Measurements from ENCODE around the gene ADGRV1.
"Not testable (repeated sequence)": the region's sequence is repeated elsewhere in the genome, so short reads cannot be mapped to it uniquely, and the experiment has no call there.

ADGRV1 gene

GRCh38 chr5:91042936-91043255, 484.3 kb downstream of the ADGRV1 start:
- TF ChIP-seq CTCF (IDR thresholded peaks at IDR 0.05; ENCODE audit: low read length, missing control alignments): no peak
- H3K4me3 ChIP-seq (replicated peaks; ENCODE audit: low read depth, low read length): no peak overlapping the region
- no peak for DNase-seq (ENCODE audit: low read depth)

- no peak overlapping the region for H3K4me3 ChIP-seq (replicated peaks; ENCODE audit: low read depth, low read length)
- TF ChIP-seq CTCF (IDR thresholded peaks at IDR 0.05; ENCODE audit: low read length, missing control alignments): no peak
- DNase-seq (ENCODE audit: low read depth): no peak
Observed at GRCh38 chr5:91048073-91048472, 489.5 kb downstream of the ADGRV1 start.

- no peak overlapping the region for H3K4me3 ChIP-seq (replicated peaks; ENCODE audit: low read depth, low read length)
- DNase-seq (ENCODE audit: low read depth): no peak
- TF ChIP-seq CTCF (IDR thresholded peaks at IDR 0.05; ENCODE audit: low read length, missing control alignments): no peak
Observed at GRCh38 chr5:91049112-91049511, 490.5 kb downstream of the ADGRV1 start.

GRCh38 chr5:91049800-91050199, 491.2 kb downstream of the ADGRV1 start:
- no peak overlapping the region for H3K4me3 ChIP-seq (replicated peaks; ENCODE audit: low read depth, low read length)
- no peak for TF ChIP-seq CTCF (IDR thresholded peaks at IDR 0.05; ENCODE audit: low read length, missing control alignments)
- peak; percentile 51 for DNase-seq (ENCODE audit: low read depth)

DNA sequence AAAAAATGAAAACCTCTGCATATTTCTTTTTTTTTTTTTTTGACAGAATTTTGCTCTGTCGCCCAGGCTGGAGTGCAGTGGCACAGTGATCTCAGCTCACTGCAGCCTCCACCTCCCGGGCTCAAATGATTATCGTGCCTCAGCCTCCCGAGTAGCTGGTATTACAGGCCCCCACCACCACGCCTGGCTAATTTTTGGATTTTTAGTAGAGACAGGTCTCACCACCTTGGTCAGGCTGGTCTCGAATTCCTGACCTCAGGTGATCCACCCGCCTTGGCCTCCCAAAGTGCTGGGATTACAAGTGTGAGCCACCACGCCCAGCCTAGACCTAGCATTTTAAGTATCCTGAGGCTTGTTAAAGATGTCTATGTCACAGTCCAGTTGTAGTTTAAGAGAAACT, 493.8 kb downstream of the ADGRV1 start:
- not testable (repeated sequence) for DNase-seq (ENCODE audit: low read depth); H3K4me3 ChIP-seq (replicated peaks; ENCODE audit: low read depth, low read length)

- DNase-seq (ENCODE audit: low read depth): peak; percentile 52
- no peak overlapping the region for H3K4me3 ChIP-seq (replicated peaks; ENCODE audit: low read depth, low read length)
- no peak for TF ChIP-seq CTCF (IDR thresholded peaks at IDR 0.05; ENCODE audit: low read length, missing control alignments)
Observed at GRCh38 chr5:91052977-91053740, 494.6 kb downstream of the ADGRV1 start.

DNA sequence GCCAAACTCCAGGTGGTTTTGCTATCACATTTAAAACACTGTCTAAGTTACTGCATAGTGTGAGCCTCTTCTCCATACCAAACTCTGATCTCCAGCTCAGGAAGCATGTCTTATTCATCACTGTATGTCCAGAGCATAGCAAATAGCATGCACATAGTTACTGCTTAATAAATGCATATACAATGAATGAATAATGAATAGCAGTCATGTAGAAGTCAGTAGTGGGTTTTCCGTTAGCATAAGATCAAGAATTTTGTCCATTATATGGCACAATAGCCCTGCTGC, 495.1 kb downstream of the ADGRV1 start:
- no peak for TF ChIP-seq CTCF (IDR thresholded peaks at IDR 0.05; ENCODE audit: low read length, missing control alignments)
- no peak for DNase-seq (ENCODE audit: low read depth)
- H3K4me3 ChIP-seq (replicated peaks; ENCODE audit: low read depth, low read length): no peak overlapping the region

All from fibroblast of pulmonary artery (primary cell).